Epithelial cell of proximal tubule (primary cell): ENCODE data around the gene L3MBTL1. TPM values are rescaled to one million over a fixed set of nuclear protein-coding genes. Genes with fewer than 3 reads are reported as not detected.
"Not testable (repeated sequence)": the region's sequence is repeated elsewhere in the genome, so short reads cannot be mapped to it uniquely, and the experiment has no call there.

ENCODE experiments used
- DNase-seq: peaks from one replicate; pipeline ENCODE4 v3.0.0-alpha.2; 2011; ENCODE audit warnings: low read depth
- H3K4me3 ChIP-seq: 2 replicates; pipeline ENCODE4 v1.5.1; 2011; ENCODE audit warnings: low read depth, mild to moderate bottlenecking, low read length
- total RNA-seq: library from RNA; depleted of rRNA; stranded (reverse); fragments of >200 nt; gene quantifications from 2 replicates; pipeline ENCODE4 v1.2.3, GENCODE V29; 2015
- TF ChIP-seq, protein P1 (sequence below): conservative IDR thresholded peaks from 2 replicates; pipeline ENCODE4 v1.5.1; 2012; ENCODE audit warnings: low read depth, mild to moderate bottlenecking, low read length

L3MBTL1 gene
- total RNA-seq, 1 donor from 2014 or later = 5.2 TPM

DNA sequence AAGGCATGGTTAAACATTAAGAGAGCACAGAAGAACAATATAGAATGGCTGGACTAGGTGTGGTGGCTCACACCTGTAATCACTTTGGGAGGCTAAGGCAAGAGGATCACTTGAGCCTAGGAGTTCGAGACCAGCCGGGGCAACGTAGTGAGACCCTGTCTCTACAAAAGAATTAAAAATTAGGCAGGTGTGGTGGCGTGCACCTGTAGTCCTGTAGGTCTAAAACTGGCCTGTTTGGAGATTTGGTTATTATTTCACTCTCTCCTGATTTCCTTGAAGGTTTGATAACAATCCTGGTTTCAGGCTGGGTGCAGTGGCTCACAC, 34.2 kb upstream of the L3MBTL1 start:
- TF ChIP-seq, protein P1, sequence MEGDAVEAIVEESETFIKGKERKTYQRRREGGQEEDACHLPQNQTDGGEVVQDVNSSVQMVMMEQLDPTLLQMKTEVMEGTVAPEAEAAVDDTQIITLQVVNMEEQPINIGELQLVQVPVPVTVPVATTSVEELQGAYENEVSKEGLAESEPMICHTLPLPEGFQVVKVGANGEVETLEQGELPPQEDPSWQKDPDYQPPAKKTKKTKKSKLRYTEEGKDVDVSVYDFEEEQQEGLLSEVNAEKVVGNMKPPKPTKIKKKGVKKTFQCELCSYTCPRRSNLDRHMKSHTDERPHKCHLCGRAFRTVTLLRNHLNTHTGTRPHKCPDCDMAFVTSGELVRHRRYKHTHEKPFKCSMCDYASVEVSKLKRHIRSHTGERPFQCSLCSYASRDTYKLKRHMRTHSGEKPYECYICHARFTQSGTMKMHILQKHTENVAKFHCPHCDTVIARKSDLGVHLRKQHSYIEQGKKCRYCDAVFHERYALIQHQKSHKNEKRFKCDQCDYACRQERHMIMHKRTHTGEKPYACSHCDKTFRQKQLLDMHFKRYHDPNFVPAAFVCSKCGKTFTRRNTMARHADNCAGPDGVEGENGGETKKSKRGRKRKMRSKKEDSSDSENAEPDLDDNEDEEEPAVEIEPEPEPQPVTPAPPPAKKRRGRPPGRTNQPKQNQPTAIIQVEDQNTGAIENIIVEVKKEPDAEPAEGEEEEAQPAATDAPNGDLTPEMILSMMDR = no peak
- DNase-seq = no peak
- no peak overlapping the region for H3K4me3 ChIP-seq

DNA sequence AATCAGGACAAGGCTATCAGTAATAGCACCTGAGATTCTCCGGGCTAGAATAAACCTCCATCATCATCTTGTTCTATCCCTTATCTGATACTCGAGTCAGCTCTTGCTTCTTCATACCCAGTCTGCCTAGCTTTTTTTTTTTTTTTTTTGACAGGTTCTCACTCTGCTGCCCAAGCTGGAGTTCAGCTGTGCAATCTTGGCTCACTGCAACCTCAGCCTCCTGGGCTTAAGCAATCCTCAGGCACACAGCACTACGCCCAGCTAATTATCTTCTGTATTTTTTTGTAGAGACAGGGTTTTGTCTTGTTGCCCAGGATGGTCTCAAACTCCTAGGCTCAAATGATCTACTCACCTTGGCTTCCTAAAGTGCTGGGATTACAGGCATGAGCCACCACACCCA, 30.3 kb upstream of the L3MBTL1 start:
- TF ChIP-seq, protein P1 = no peak
- DNase-seq = no peak
- no peak overlapping the region for H3K4me3 ChIP-seq

DNA sequence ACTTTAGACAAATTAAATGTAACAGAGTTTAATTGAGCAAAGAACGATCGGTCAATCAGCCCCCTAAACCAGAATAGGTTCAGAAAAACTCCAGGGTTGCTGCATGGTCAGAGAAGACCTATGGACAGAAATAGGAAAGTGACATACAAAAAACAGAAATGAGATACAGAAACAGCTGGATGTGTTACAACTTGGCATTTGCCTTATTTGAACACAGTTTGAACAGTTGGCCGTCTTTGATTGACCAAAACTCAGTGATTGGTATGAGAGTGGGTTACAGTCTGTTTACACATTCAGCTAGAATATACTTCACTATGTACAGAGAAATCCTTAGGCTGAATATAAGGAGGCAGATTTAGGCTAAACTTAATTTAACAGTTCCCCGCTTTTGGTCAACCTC, 29.9 kb upstream of the L3MBTL1 start:
- DNase-seq = no peak
- H3K4me3 ChIP-seq = no peak overlapping the region
- TF ChIP-seq, protein P1 = no peak

DNA sequence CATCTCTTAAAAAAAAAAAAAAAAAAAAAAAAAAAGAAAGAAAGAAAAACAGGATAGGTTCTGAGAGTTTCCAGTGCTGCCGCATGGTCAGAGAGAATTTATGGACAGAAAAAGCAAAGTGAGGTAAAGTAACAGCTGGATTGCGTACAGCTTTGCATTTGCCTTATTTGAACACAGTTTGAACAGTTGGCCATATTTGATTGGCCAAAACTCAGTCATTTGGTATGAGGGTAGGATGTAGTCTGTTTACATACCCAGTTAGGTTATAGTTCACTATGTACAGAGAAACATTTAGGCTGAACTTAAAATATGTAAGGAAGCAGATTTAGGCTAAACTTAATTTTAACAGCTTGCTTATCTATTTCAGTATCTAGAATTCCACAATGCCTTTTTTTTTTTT, 17.5 kb upstream of the L3MBTL1 start:
- TF ChIP-seq, protein P1 = no peak
- no peak for DNase-seq
- H3K4me3 ChIP-seq = no peak overlapping the region

DNA sequence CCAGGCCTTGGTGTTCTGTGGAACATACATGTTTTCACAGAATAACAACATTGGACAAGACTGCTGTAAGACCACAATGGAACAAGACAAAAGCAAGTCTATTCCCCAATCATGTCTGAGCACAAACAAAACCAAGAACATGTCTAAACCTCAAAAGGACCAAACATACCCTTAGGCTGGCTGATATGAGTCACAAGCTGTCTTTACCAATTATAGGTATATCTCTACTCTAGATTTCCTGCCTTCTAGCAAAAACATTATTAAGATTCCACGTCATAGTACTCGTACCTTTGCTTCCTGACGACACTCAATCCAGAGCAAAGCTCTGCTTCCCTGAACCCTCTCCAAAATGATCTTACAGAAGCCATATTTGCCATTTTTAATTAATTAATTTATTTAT, 15.4 kb upstream of the L3MBTL1 start:
- TF ChIP-seq, protein P1 = no peak
- no peak for DNase-seq
- H3K4me3 ChIP-seq = no peak overlapping the region

DNA sequence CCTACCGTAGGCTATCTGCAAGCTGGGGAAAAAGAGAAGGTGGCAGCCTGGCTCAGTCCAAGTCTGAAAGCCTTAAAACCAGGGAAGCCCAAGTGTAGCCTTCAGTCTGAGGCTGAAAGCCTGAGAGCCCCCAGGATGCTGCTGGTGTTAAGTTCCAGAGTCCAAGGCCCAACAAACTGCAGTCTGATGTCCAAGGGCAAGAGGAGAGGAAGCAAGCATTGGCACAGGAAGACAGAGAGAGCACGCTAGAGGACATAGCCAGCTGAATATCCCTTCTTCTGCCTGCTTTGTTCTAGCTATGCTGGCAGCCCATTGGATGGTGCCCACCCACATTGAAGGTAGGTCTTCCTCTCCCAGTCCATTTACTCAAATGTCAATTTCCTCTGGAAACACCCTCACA, 12.1 kb upstream of the L3MBTL1 start:
- DNase-seq = no peak
- TF ChIP-seq, protein P1 = no peak
- no peak overlapping the region for H3K4me3 ChIP-seq

DNA sequence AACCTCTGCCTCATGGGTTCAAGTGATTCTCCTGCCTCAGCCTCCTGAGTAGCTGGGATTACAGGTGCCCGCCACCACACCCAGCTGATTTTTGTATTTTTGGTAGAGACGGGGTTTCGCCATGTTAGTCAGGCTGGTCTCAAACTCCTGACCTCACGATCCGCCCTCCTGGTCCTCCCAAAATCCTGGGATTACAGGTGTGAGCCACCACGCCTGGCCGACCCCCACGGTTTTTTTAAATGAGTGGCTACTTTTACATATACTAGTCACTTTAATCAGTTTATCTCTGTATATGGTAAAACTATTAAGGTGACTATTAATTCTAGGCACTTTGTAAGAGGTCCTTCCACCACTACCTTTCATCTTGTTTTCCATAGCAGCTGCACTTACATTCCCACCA, 5.5 kb upstream of the L3MBTL1 start:
- H3K4me3 ChIP-seq, DNase-seq: not testable (repeated sequence)

DNA sequence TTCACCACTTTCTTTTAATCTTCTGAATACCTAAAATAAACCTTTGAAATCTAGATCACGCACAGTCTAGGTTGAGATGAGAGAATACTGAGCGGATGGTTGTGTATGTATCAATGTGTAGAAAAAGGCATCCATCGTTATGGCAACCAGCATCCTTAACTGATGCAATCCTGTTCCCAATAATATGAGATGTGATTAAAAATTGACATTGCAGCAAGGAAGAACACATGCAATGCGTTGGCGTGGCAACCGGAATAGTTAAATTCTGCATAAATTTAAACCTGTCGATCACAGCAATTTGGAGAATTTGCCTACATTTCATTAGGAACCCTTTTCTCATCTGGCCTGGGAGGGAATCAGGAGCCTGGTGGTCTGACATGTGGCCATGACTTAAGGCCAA, 1.3 kb upstream of the L3MBTL1 start:
- no peak for DNase-seq
- no peak overlapping the region for H3K4me3 ChIP-seq
- TF ChIP-seq, protein P1 = no peak
